Activated CD4-positive, alpha-beta T cell treated with anti-CD3 and anti-CD28 coated beads, Interleukin-2, amount 50 U/mL, for 16 hours (primary cell): ENCODE measurements around the gene OSBPL9.
"Not testable (repeated sequence)": the region's sequence is repeated elsewhere in the genome, so short reads cannot be mapped to it uniquely, and the experiment has no call there.

Experiments used
- DNase-seq: peaks from one replicate; pipeline ENCODE4 v3.0.0-alpha.2; 2020

The OSBPL9 gene

GRCh38 chr1:51799372-51799771 lies 182.5 kb downstream of the OSBPL9 start:
- no peak for DNase-seq

- no peak for DNase-seq
Measured at GRCh38 chr1:51814513-51814912, 197.6 kb downstream of the OSBPL9 start.

GRCh38 chr1:51818487-51818886 lies 201.6 kb downstream of the OSBPL9 start:
- DNase-seq = no peak

- not testable (repeated sequence) for DNase-seq
Measured at GRCh38 chr1:51819021-51819420, 202.1 kb downstream of the OSBPL9 start.

GRCh38 chr1:51819810-51820209 lies 202.9 kb downstream of the OSBPL9 start:
- DNase-seq = no peak

GRCh38 chr1:51829058-51829457 lies 212.2 kb downstream of the OSBPL9 start:
- no peak for DNase-seq

GRCh38 chr1:51833700-51834099 lies 216.8 kb downstream of the OSBPL9 start:
- DNase-seq = no peak

- DNase-seq = no peak
Measured at GRCh38 chr1:51837243-51837642, 220.4 kb downstream of the OSBPL9 start.
